ENCODE measurements around the gene SNW1. TPM values are rescaled to one million over a fixed set of nuclear protein-coding genes. Genes with fewer than 3 reads are reported as not detected.
A peak's percentile ranks its signal among the peaks of the same experiment; 100 is the strongest.
"Not testable (repeated sequence)": the region's sequence is repeated elsewhere in the genome, so short reads cannot be mapped to it uniquely, and the experiment has no call there.

The SNW1 gene
- total RNA-seq, 1 donor from 2014 or later = 71.2 TPM

GRCh38 chr14:77800814-77801213 is 39.9 kb upstream of the SNW1 start:
- no peaks in the 10 kb centered on the region for H3K9me3 Mint-ChIP-seq (ENCODE audit: unreplicated experiment)
- no peak overlapping the region for H3K27ac Mint-ChIP-seq (ENCODE audit: unreplicated experiment)
- DNase-seq (ENCODE audit: low spot score) = no peak
- H3K36me3 Mint-ChIP-seq (ENCODE audit: low read depth, unreplicated experiment) = no peaks in the 10 kb centered on the region
- H3K4me1 Mint-ChIP-seq (ENCODE audit: unreplicated experiment) = no peaks in the 10 kb centered on the region
- H3K4me3 Mint-ChIP-seq (ENCODE audit: unreplicated experiment) = peak overlapping the region; percentile 86
- H3K27me3 Mint-ChIP-seq (ENCODE audit: unreplicated experiment) = peaks cover 1% of the 10 kb centered on the region
- no peak for TF ChIP-seq CTCF (IDR thresholded peaks at IDR 0.05; ENCODE audit: unreplicated experiment)

- H3K4me3 Mint-ChIP-seq (ENCODE audit: unreplicated experiment) = peak within 1 kb of the TSS; percentile 87
- no peaks in the 10 kb centered on the region for H3K4me1 Mint-ChIP-seq (ENCODE audit: unreplicated experiment)
- H3K36me3 Mint-ChIP-seq (ENCODE audit: low read depth, unreplicated experiment) = no peaks in the 10 kb centered on the region
- peaks cover 1% of the 10 kb centered on the region for H3K27me3 Mint-ChIP-seq (ENCODE audit: unreplicated experiment)
- no peak for TF ChIP-seq CTCF (IDR thresholded peaks at IDR 0.05; ENCODE audit: unreplicated experiment)
- peak within 1 kb of the TSS; percentile 43 for H3K27ac Mint-ChIP-seq (ENCODE audit: unreplicated experiment)
- peak; percentile 80 for DNase-seq (ENCODE audit: low spot score)
- H3K9me3 Mint-ChIP-seq (ENCODE audit: unreplicated experiment) = no peaks in the 10 kb centered on the region
Measured at GRCh38 chr14:77799863-77800730, 39.1 kb upstream of the SNW1 start, which contains the start of gene ADCK1. ADCK1 (plus strand) TSS chr14:77800109; CDS start chr14:77818979, 18,870 bp downstream.

- H3K27ac Mint-ChIP-seq (ENCODE audit: unreplicated experiment) = peak overlapping the region; percentile 43
- not testable (repeated sequence) for H3K4me1 Mint-ChIP-seq (ENCODE audit: unreplicated experiment); H3K36me3 Mint-ChIP-seq (ENCODE audit: low read depth, unreplicated experiment); DNase-seq (ENCODE audit: low spot score); H3K9me3 Mint-ChIP-seq (ENCODE audit: unreplicated experiment); H3K27me3 Mint-ChIP-seq (ENCODE audit: unreplicated experiment)
- peak overlapping the region; percentile 87 for H3K4me3 Mint-ChIP-seq (ENCODE audit: unreplicated experiment)
Measured at GRCh38 chr14:77799456-77799855, 38.5 kb upstream of the SNW1 start.

GRCh38 chr14:77794357-77794756 is 33.4 kb upstream of the SNW1 start:
- Mint-ChIP-seq H3K4me3 (ENCODE audit: unreplicated experiment) (no peak overlapping the region), H3K27ac (ENCODE audit: unreplicated experiment) (no peak overlapping the region), H3K9me3 (ENCODE audit: unreplicated experiment) (no peaks in the 10 kb centered on the region), H3K4me1 (ENCODE audit: unreplicated experiment) (no peaks in the 10 kb centered on the region), H3K27me3 (ENCODE audit: unreplicated experiment) (no peaks in the 10 kb centered on the region), H3K36me3 (ENCODE audit: low read depth, unreplicated experiment) (no peaks in the 10 kb centered on the region)
- no peak for DNase-seq (ENCODE audit: low spot score)
- no peak for TF ChIP-seq CTCF (IDR thresholded peaks at IDR 0.05; ENCODE audit: unreplicated experiment)

- H3K27ac Mint-ChIP-seq (ENCODE audit: unreplicated experiment); H3K4me3 Mint-ChIP-seq (ENCODE audit: unreplicated experiment); DNase-seq (ENCODE audit: low spot score); H3K27me3 Mint-ChIP-seq (ENCODE audit: unreplicated experiment); H3K36me3 Mint-ChIP-seq (ENCODE audit: low read depth, unreplicated experiment); H3K4me1 Mint-ChIP-seq (ENCODE audit: unreplicated experiment); H3K9me3 Mint-ChIP-seq (ENCODE audit: unreplicated experiment): not testable (repeated sequence)
Measured at GRCh38 chr14:77793255-77793654, 32.3 kb upstream of the SNW1 start.

- no peaks in the 10 kb centered on the region for H3K36me3 Mint-ChIP-seq (ENCODE audit: low read depth, unreplicated experiment)
- H3K9me3 Mint-ChIP-seq (ENCODE audit: unreplicated experiment) = no peaks in the 10 kb centered on the region
- H3K4me3 Mint-ChIP-seq (ENCODE audit: unreplicated experiment) = no peak overlapping the region
- H3K4me1 Mint-ChIP-seq (ENCODE audit: unreplicated experiment) = no peaks in the 10 kb centered on the region
- no peak overlapping the region for H3K27ac Mint-ChIP-seq (ENCODE audit: unreplicated experiment)
- no peak for TF ChIP-seq CTCF (IDR thresholded peaks at IDR 0.05; ENCODE audit: unreplicated experiment)
- DNase-seq (ENCODE audit: low spot score) = no peak
- no peaks in the 10 kb centered on the region for H3K27me3 Mint-ChIP-seq (ENCODE audit: unreplicated experiment)
Measured at GRCh38 chr14:77791225-77791600, 30.3 kb upstream of the SNW1 start.

All from endothelial cell (in vitro differentiated cells).